ENCODE measurements around the gene AAK1. TPM values are rescaled to one million over a fixed set of nuclear protein-coding genes. Genes with fewer than 3 reads are reported as not detected.
"Not testable (repeated sequence)": the region's sequence is repeated elsewhere in the genome, so short reads cannot be mapped to it uniquely, and the experiment has no call there.

Gene AAK1
- polyA plus RNA-seq, 4 donors, result 8.7 to 36.5 (median 16.7) TPM

DNA sequence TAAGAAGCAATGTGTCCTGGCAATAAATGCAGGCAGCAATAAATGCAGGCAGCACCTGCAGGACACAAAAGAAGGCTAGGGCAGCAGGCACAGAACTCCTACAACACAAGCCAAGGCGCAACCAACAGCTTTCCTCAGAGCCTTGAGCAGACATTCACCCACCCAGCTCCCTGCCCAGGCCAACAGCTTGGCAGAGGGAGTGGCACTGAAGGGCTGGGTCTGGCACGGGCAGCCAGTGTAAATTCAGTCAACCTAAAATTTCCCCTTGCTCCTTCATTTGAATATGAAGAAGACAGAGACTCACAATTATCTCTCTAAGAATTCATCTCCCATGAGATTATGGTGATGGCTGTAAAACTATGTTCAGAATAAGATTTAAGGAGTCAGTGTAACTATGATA lies 35.4 kb downstream of the AAK1 start:
- H3K36me3 ChIP-seq (ENCODE audit: control insufficient read depth in 3 of 3, insufficient read depth in 2 of 3, low read depth in 1 of 3, low read length in 3 of 3), result peaks cover 0 to 3% (median 0%) of the 10 kb centered on the region in 3 donors
- FAIRE-seq (no peak), DNase-seq (no peak)
- H3K27me3 ChIP-seq (ENCODE audit: control insufficient read depth in 3 of 3, insufficient read depth in 3 of 3, low read length in 3 of 3), result no peaks in the 10 kb centered on the region
- no peak overlapping the region for H3K4me3 ChIP-seq (ENCODE audit: low read depth in 1 of 3, low read length in 3 of 3)
- H3K27ac ChIP-seq (ENCODE audit: low read depth in 1 of 3, low read length in 2 of 3), result no peak overlapping the region
- H3K4me1 ChIP-seq (ENCODE audit: control insufficient read depth in 3 of 3, insufficient read depth in 2 of 3, low read depth in 1 of 3, low read length in 2 of 3), result peaks cover 2 to 4% (median 2%) of the 10 kb centered on the region in 3 donors
- 51 to 78% (median 72%) methylated on average over 2 of the region's 2 CpGs for WGBS, 3 donors
- H3K9me3 ChIP-seq (ENCODE audit: control insufficient read depth in 2 of 2, insufficient read depth in 1 of 2, low read depth in 1 of 2, low read length in 1 of 2), result no peaks in the 10 kb centered on the region

- not testable (repeated sequence) for H3K4me1 ChIP-seq (ENCODE audit: control insufficient read depth in 3 of 3, insufficient read depth in 2 of 3, low read depth in 1 of 3, low read length in 2 of 3); FAIRE-seq; H3K4me3 ChIP-seq (ENCODE audit: low read depth in 1 of 3, low read length in 3 of 3); H3K27ac ChIP-seq (ENCODE audit: low read depth in 1 of 3, low read length in 2 of 3); H3K9me3 ChIP-seq (ENCODE audit: control insufficient read depth in 2 of 2, insufficient read depth in 1 of 2, low read depth in 1 of 2, low read length in 1 of 2); DNase-seq; H3K36me3 ChIP-seq (ENCODE audit: control insufficient read depth in 3 of 3, insufficient read depth in 2 of 3, low read depth in 1 of 3, low read length in 3 of 3); H3K27me3 ChIP-seq (ENCODE audit: control insufficient read depth in 3 of 3, insufficient read depth in 3 of 3, low read length in 3 of 3)
- WGBS, 3 donors, result 74 to 82% (median 77%) methylated on average over 7 of the region's 7 CpGs
Observed at GRCh38 chr2:69606771-69607170, 36.8 kb downstream of the AAK1 start.

DNA sequence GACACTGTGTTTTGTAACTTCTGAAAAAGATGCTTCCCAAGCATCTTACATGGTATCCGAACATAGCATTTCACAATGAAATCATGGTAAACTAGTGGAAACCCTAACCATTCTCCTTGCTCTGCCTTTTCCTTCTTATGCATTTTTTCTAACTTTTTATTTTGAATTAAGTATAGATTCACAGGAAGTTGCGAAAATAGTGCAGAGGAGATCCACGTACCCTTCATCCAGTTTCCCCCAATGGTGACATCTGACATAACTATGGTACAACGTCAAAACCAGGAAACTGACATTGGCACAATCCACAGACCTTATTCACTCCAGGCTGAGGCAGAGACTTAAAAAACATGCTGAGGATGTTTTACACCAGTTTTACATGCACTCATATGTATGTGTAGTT lies 38.3 kb downstream of the AAK1 start:
- FAIRE-seq, result no peak
- Histone ChIP-seq H3K9me3 (ENCODE audit: control insufficient read depth in 2 of 2, insufficient read depth in 1 of 2, low read depth in 1 of 2, low read length in 1 of 2) (no peaks in the 10 kb centered on the region), H3K27ac (ENCODE audit: low read depth in 1 of 3, low read length in 2 of 3) (no peak overlapping the region), H3K27me3 (ENCODE audit: control insufficient read depth in 3 of 3, insufficient read depth in 3 of 3, low read length in 3 of 3) (no peaks in the 10 kb centered on the region), H3K4me3 (ENCODE audit: low read depth in 1 of 3, low read length in 3 of 3) (no peak overlapping the region), H3K4me1 (ENCODE audit: control insufficient read depth in 3 of 3, insufficient read depth in 2 of 3, low read depth in 1 of 3, low read length in 2 of 3) (peaks cover 0 to 4% (median 3%) of the 10 kb centered on the region in 3 donors), H3K36me3 (ENCODE audit: control insufficient read depth in 3 of 3, insufficient read depth in 2 of 3, low read depth in 1 of 3, low read length in 3 of 3) (no peaks in the 10 kb centered on the region)
- WGBS, 3 donors, result 94 to 97% (median 96%) methylated on average over 4 of the region's 4 CpGs
- no peak for DNase-seq

DNA sequence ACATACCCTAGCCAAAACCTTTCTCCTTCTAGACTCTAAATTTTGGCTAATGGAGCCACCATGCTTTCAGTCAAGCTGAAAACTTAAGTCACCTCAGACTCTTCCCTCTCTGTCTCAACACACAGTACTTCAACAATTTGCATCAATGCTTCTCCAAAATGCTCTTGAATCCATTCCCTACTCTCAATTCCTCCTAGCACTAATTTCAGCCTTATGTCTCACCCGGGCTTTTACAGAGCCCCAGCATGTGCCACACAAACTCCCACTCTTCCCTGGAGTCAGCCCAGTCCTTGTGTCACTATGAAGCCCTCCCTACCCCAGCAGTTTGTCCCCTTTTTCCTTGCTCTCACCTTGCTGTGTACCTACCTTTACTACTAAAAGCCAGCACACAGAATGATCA lies 38.7 kb downstream of the AAK1 start:
- FAIRE-seq, result no peak
- Histone ChIP-seq H3K27ac (ENCODE audit: low read depth in 1 of 3, low read length in 2 of 3) (no peak overlapping the region), H3K4me1 (ENCODE audit: control insufficient read depth in 3 of 3, insufficient read depth in 2 of 3, low read depth in 1 of 3, low read length in 2 of 3) (peaks cover 0 to 4% (median 3%) of the 10 kb centered on the region in 3 donors), H3K4me3 (ENCODE audit: low read depth in 1 of 3, low read length in 3 of 3) (no peak overlapping the region), H3K36me3 (ENCODE audit: control insufficient read depth in 3 of 3, insufficient read depth in 2 of 3, low read depth in 1 of 3, low read length in 3 of 3) (no peaks in the 10 kb centered on the region), H3K27me3 (ENCODE audit: control insufficient read depth in 3 of 3, insufficient read depth in 3 of 3, low read length in 3 of 3) (no peaks in the 10 kb centered on the region), H3K9me3 (ENCODE audit: control insufficient read depth in 2 of 2, insufficient read depth in 1 of 2, low read depth in 1 of 2, low read length in 1 of 2) (no peaks in the 10 kb centered on the region)
- 34 to 96% (median 67%) methylated on average over 1 of the region's 1 CpG for WGBS, 3 donors
- no peak for DNase-seq

- H3K27me3 ChIP-seq (ENCODE audit: control insufficient read depth in 3 of 3, insufficient read depth in 3 of 3, low read length in 3 of 3), result no peaks in the 10 kb centered on the region
- FAIRE-seq (no peak), DNase-seq (no peak)
- H3K9me3 ChIP-seq (ENCODE audit: control insufficient read depth in 2 of 2, insufficient read depth in 1 of 2, low read depth in 1 of 2, low read length in 1 of 2), result no peaks in the 10 kb centered on the region
- WGBS, 3 donors, result 62 to 77% (median 72%) methylated on average over 6 of the region's 6 CpGs
- peaks cover 0 to 2% (median 0%) of the 10 kb centered on the region in 3 donors for H3K36me3 ChIP-seq (ENCODE audit: control insufficient read depth in 3 of 3, insufficient read depth in 2 of 3, low read depth in 1 of 3, low read length in 3 of 3)
- peaks cover 0 to 4% (median 3%) of the 10 kb centered on the region in 3 donors for H3K4me1 ChIP-seq (ENCODE audit: control insufficient read depth in 3 of 3, insufficient read depth in 2 of 3, low read depth in 1 of 3, low read length in 2 of 3)
- no peak overlapping the region for H3K4me3 ChIP-seq (ENCODE audit: low read depth in 1 of 3, low read length in 3 of 3)
- H3K27ac ChIP-seq (ENCODE audit: low read depth in 1 of 3, low read length in 2 of 3), result no peak overlapping the region
Observed at GRCh38 chr2:69604026-69604678, 39.4 kb downstream of the AAK1 start.

GRCh38 chr2:69603146-69603743 lies 40.3 kb downstream of the AAK1 start:
- H3K4me1 ChIP-seq (ENCODE audit: control insufficient read depth in 3 of 3, insufficient read depth in 2 of 3, low read depth in 1 of 3, low read length in 2 of 3), result peaks cover 0 to 4% (median 3%) of the 10 kb centered on the region in 3 donors
- H3K27ac ChIP-seq (ENCODE audit: low read depth in 1 of 3, low read length in 2 of 3), result no peak overlapping the region

DNA sequence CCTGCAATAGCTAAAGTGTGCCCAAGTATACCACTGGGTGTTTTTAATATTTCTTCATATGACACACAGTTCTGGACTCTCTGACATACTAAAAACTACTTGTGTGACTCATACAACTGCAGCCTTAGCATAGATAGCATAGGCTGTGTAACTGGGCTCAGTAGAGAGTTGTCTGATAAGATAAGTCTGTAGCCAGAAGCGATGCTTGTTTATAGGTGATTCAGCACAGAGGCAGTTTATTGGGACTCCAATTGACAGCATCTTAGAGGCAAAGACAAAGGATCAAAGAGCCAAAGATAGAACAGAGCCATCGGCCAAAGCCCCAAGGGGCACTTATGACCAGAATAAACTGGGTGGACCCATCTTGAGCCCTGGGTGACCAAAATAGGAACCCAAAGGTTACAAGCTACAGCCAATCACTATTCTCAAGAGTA lies 42.3 kb downstream of the AAK1 start:
- no peak for FAIRE-seq
- H3K36me3 ChIP-seq (ENCODE audit: control insufficient read depth in 3 of 3, insufficient read depth in 2 of 3, low read depth in 1 of 3, low read length in 3 of 3), result peaks cover 0 to 4% (median 0%) of the 10 kb centered on the region in 3 donors
- H3K27ac ChIP-seq (ENCODE audit: low read depth in 1 of 3, low read length in 2 of 3), result no peak overlapping the region
- H3K4me3 ChIP-seq (ENCODE audit: low read depth in 1 of 3, low read length in 3 of 3), result no peak overlapping the region
- H3K9me3 ChIP-seq (ENCODE audit: control insufficient read depth in 2 of 2, insufficient read depth in 1 of 2, low read depth in 1 of 2, low read length in 1 of 2), result no peaks in the 10 kb centered on the region
- 16 to 55% (median 39%) methylated on average over 2 of the region's 2 CpGs for WGBS, 3 donors
- peak; percentile 42 to 88 for DNase-seq
- H3K4me1 ChIP-seq (ENCODE audit: control insufficient read depth in 3 of 3, insufficient read depth in 2 of 3, low read depth in 1 of 3, low read length in 2 of 3), result peaks cover 0 to 6% (median 3%) of the 10 kb centered on the region in 3 donors
- H3K27me3 ChIP-seq (ENCODE audit: control insufficient read depth in 3 of 3, insufficient read depth in 3 of 3, low read length in 3 of 3), result no peaks in the 10 kb centered on the region

More at GRCh38 chr2:69603146-69603743, 40.3 kb downstream of the AAK1 start:
- H3K9me3 ChIP-seq (ENCODE audit: control insufficient read depth in 2 of 2, insufficient read depth in 1 of 2, low read depth in 1 of 2, low read length in 1 of 2), result no peaks in the 10 kb centered on the region
- 84 to 95% (median 88%) methylated on average over 4 of the region's 4 CpGs for WGBS, 3 donors
- FAIRE-seq, result no peak
- peaks cover 0 to 2% (median 0%) of the 10 kb centered on the region in 3 donors for H3K36me3 ChIP-seq (ENCODE audit: control insufficient read depth in 3 of 3, insufficient read depth in 2 of 3, low read depth in 1 of 3, low read length in 3 of 3)
- no peaks in the 10 kb centered on the region for H3K27me3 ChIP-seq (ENCODE audit: control insufficient read depth in 3 of 3, insufficient read depth in 3 of 3, low read length in 3 of 3)
- no peak overlapping the region for H3K4me3 ChIP-seq (ENCODE audit: low read depth in 1 of 3, low read length in 3 of 3)
- no peak for DNase-seq

DNA sequence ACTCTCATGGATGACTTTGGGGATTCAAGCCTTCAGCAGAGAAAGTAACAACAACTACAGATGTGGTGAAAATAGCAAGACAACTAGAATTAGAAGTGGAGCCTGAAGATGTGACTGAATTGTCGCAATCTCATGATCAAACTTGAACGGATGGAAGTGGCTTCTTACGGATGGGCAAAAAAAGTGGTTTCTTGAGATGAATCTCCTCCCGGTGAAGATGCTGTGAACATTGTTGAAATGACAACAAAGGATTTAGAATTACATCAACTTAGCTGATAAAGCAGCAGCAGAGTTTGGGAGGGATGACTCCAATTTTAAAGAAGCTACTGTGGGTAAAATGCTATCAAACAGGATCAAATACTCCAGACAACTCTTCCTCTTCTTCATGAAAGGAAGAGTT lies 43.1 kb downstream of the AAK1 start:
- peaks cover 0 to 4% (median 0%) of the 10 kb centered on the region in 3 donors for H3K36me3 ChIP-seq (ENCODE audit: control insufficient read depth in 3 of 3, insufficient read depth in 2 of 3, low read depth in 1 of 3, low read length in 3 of 3)
- no peak overlapping the region for H3K4me3 ChIP-seq (ENCODE audit: low read depth in 1 of 3, low read length in 3 of 3)
- H3K4me1 ChIP-seq (ENCODE audit: control insufficient read depth in 3 of 3, insufficient read depth in 2 of 3, low read depth in 1 of 3, low read length in 2 of 3), result peaks cover 0 to 6% (median 3%) of the 10 kb centered on the region in 3 donors
- H3K27me3 ChIP-seq (ENCODE audit: control insufficient read depth in 3 of 3, insufficient read depth in 3 of 3, low read length in 3 of 3), result no peaks in the 10 kb centered on the region
- H3K27ac ChIP-seq (ENCODE audit: low read depth in 1 of 3, low read length in 2 of 3), result no peak overlapping the region
- no peak for DNase-seq
- no peaks in the 10 kb centered on the region for H3K9me3 ChIP-seq (ENCODE audit: control insufficient read depth in 2 of 2, insufficient read depth in 1 of 2, low read depth in 1 of 2, low read length in 1 of 2)
- WGBS, 3 donors, result 78 to 92% (median 85%) methylated on average over 4 of the region's 4 CpGs
- no peak for FAIRE-seq

Measured in small intestine (tissue), 7 donors.